NB4 (cell line): Measurements from ENCODE around the gene PDE8B.

Experiments used
- DNase-seq: peaks from one replicate; pipeline ENCODE4 v3.0.0; 2010; ENCODE audit warnings: low read depth
- H3K4me3 ChIP-seq: one replicate; pipeline ENCODE4 v1.5.1; 2011; ENCODE audit warnings: mild to moderate bottlenecking, low read depth, low read length, moderate library complexity
- CTCF ChIP-seq: IDR thresholded peaks from one replicate; pipeline ENCODE4 v1.5.1; 2012; ENCODE audit warnings: low read depth, low read length
- MYC ChIP-seq: IDR thresholded peaks from 2 replicates; pipeline ENCODE4 v1.6.1; 2011; ENCODE audit warnings: low read depth, low read length
- POLR2A ChIP-seq: IDR thresholded peaks from 2 replicates; pipeline ENCODE4 v1.6.1; 2011; ENCODE audit warnings: mild to moderate bottlenecking; ENCODE audit not compliant: insufficient read length; ENCODE audit errors: extremely low read depth
- TF ChIP-seq, protein P1 (sequence below): IDR thresholded peaks from 2 replicates; pipeline ENCODE4 v1.6.1; 2011; ENCODE audit warnings: low read depth, low read length

Gene PDE8B

GRCh38 chr5:77437194-77437593 lies 226.7 kb downstream of the PDE8B start:
- DNase-seq: no peak
- TF ChIP-seq MYC (no peak), CTCF (no peak), POLR2A (no peak)
- TF ChIP-seq, protein P1, sequence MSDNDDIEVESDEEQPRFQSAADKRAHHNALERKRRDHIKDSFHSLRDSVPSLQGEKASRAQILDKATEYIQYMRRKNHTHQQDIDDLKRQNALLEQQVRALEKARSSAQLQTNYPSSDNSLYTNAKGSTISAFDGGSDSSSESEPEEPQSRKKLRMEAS: no peak
- no peak overlapping the region for H3K4me3 ChIP-seq

DNA sequence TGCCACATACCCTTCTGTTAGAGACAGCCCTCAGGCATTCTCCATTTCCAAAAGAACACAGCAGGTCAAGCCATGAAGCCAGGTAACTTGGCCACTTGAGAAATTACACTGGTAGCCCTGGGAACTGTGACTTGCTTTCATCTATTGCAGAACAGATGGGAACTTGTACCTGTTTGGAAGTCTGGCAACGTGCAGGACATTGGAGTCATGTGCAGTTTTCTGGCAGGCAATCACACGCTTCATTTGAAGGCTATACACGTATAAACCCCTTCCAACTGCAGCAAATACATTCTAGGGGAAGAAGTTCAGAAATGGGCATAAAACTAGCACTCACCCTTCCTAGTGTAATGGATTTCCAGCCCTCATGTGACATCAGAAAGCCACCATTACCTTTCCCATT lies 227.6 kb downstream of the PDE8B start:
- H3K4me3 ChIP-seq: no peak overlapping the region
- TF ChIP-seq, protein P1: no peak
- TF ChIP-seq CTCF (no peak), POLR2A (no peak), MYC (no peak)
- DNase-seq: no peak

DNA sequence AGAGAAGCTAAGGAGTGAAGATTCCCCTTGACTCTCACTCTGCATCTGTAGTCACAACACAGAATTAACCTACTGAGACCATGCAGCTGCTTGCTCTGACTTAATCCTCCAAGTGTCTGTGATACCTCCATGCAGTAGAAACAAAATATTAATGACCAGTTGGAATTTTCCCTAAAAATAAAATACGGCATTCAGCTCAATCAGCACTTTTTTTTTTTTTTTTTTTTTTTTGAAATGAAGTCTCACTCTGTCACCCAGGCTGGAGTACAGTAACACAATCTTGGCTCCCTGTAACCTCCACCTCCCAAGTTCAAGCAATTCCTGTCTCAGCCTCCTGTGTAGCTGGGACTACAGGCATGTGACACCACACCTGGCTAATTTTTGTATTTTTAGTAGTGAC lies 233.2 kb downstream of the PDE8B start:
- DNase-seq: no peak
- no peak for TF ChIP-seq MYC
- TF ChIP-seq, protein P1: no peak
- H3K4me3 ChIP-seq: no peak overlapping the region

GRCh38 chr5:77444356-77444755 lies 233.9 kb downstream of the PDE8B start:
- no peak for DNase-seq

DNA sequence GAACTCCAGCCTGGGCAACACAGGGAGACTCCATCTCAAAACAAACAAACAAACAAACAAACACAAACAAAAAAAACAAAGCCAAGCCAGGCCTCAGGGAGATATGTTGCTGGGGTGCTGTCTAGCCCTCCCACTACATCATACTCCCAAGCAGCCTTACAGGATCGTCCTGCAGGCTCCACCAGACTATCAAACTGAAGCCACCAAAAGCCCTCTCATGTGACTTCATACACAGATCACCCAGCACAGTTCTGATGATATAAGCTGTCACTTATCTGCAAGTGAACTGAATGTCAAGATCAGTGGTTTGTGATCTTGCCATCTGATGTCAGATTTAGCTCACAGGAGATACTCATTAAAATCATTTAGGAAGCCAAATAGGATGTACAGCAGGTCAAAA lies 238.4 kb downstream of the PDE8B start:
- no peak for DNase-seq
- TF ChIP-seq MYC: no peak
- TF ChIP-seq POLR2A: no peak
- H3K4me3 ChIP-seq: no peak overlapping the region

More at GRCh38 chr5:77444356-77444755, 233.9 kb downstream of the PDE8B start:
- H3K4me3 ChIP-seq: no peak overlapping the region
- no peak for TF ChIP-seq MYC
- TF ChIP-seq, protein P1: no peak
- no peak for TF ChIP-seq CTCF
- TF ChIP-seq POLR2A: no peak

DNA sequence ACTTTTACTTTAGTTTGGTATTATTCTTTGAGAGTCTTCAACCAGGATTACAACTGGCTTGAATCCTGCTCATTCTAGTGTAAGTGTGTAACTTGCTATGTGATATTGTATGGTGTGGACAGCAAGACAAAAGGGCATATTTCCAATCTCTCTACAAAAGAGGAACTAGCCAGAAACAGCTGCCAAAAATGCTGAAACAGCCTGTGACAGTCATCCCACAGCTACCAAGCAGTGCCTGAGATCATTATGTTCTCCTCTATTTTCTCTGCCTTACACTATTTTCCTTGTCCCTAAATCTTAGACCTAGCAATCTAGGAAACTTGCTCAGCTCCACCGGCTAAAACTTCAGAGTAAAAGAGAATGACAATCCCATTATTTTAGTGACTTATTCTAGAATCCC lies 238.8 kb downstream of the PDE8B start:
- no peak overlapping the region for H3K4me3 ChIP-seq
- TF ChIP-seq POLR2A (no peak), MYC (no peak), CTCF (no peak)
- TF ChIP-seq, protein P1: no peak
- peak; percentile 54 for DNase-seq

- no peak overlapping the region for H3K4me3 ChIP-seq
- TF ChIP-seq POLR2A (no peak), MYC (no peak), CTCF (no peak)
- TF ChIP-seq, protein P1: no peak
- peak; percentile 24 for DNase-seq
Measured at GRCh38 chr5:77449981-77450380, 239.5 kb downstream of the PDE8B start.
